Stimulated activated effector memory CD8-positive, alpha-beta T cell treated with anti-CD3 and anti-CD28 coated beads, Interleukin-12 subunit alpha, Interleukin-12 subunit beta, amount 100 ng/mL, for 72 hours (primary cell): ENCODE results near the gene PELI2.

Source experiments
- ATAC-seq: fragments of 150-1000 bp; cut with Tn5 transposase; 2 replicates; pipeline ENCODE4 v1.10.0; 2021
- DNase-seq, 2 donors: peaks; one replicate each; pipeline ENCODE4 v3.0.0; 2021 to 2022; ENCODE audit warnings: low spot score in 2 of 2
- H3K27ac Mint-ChIP-seq: one replicate; pipeline ENCODE4 v1.8.0; 2022; ENCODE audit warnings: mild to moderate bottlenecking, mixed read lengths
- H3K36me3 Mint-ChIP-seq: one replicate; pipeline ENCODE4 v1.8.0; 2022; ENCODE audit warnings: mild to moderate bottlenecking, mixed read lengths
- H3K4me1 Mint-ChIP-seq: one replicate; pipeline ENCODE4 v1.8.0; 2022; ENCODE audit warnings: mixed read lengths
- H3K4me3 Mint-ChIP-seq: one replicate; pipeline ENCODE4 v1.8.0; 2022; ENCODE audit warnings: mild to moderate bottlenecking, mixed read lengths
- H3K9me3 Mint-ChIP-seq: one replicate; pipeline ENCODE4 v1.8.0; 2022; ENCODE audit warnings: mixed read lengths

The PELI2 gene

DNA sequence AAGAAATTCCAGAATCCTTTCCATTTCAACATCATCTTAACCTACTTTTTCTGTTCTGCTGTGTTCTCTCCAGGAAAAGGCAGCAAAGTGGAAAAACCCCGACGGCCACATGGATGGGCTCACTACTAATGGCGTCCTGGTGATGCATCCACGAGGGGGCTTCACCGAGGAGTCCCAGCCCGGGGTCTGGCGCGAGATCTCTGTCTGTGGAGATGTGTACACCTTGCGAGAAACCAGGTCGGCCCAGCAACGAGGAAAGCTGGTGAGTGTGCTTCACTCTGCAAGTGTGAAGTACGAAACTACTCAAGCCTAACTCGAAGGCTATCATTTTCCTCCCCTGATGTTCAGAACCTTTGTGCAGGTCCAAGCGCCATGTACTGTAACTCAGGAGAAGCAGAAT, 172.0 kb downstream of the PELI2 start:
- Mint-ChIP-seq H3K4me1 (peaks cover 1% of the 10 kb centered on the region), H3K36me3 (peaks cover 6% of the 10 kb centered on the region), H3K4me3 (no peak overlapping the region), H3K27ac (peak overlapping the region; percentile 12), H3K9me3 (no peaks in the 10 kb centered on the region)
- no peak for ATAC-seq
- DNase-seq = no peak

DNA sequence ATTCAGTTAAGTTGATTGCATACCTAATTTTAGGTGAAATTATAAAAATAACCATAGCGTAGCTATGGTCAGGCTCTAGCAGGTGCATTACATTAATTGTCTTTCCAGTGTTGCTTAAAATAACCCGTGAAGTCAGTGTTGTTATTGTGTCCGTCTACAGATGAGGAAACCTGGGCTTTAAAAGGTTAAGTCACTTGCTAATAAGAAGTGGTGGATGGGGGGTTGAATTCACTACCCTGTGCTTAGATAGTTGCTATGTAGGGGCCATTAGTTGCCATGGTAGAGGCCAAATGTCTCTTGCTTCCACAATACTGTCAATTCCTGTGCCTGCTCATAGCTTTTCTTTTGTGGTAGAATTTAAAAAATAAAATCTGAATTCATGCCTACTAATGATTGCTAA, 174.8 kb downstream of the PELI2 start:
- Mint-ChIP-seq H3K9me3 (no peaks in the 10 kb centered on the region), H3K36me3 (peaks cover 6% of the 10 kb centered on the region), H3K27ac (no peak overlapping the region), H3K4me3 (no peak overlapping the region), H3K4me1 (peaks cover 5% of the 10 kb centered on the region)
- no peak for DNase-seq
- no peak for ATAC-seq

DNA sequence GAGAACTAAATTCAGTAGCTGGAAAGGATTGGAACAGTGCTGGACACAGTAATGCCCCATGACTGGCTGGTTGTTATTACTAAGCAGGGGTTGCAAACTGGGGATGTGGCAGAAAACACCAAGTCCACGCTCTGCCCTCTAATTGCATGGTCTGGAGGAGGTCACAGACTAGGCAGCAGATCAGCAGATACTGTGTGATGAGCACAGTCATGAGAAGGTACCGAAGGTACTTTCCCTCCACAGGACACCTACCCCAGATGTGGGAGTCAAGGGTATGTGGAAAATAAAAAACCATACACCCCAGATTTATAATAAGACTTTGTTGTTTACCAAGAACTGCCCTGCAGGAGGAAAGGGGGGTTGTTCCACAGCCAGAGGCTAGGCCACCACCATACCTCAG, 175.3 kb downstream of the PELI2 start:
- no peaks in the 10 kb centered on the region for H3K9me3 Mint-ChIP-seq
- no peak overlapping the region for H3K4me3 Mint-ChIP-seq
- no peak overlapping the region for H3K27ac Mint-ChIP-seq
- peaks cover 6% of the 10 kb centered on the region for H3K36me3 Mint-ChIP-seq
- ATAC-seq (peak; percentile 62), DNase-seq (no peak)
- H3K4me1 Mint-ChIP-seq = peaks cover 5% of the 10 kb centered on the region

DNA sequence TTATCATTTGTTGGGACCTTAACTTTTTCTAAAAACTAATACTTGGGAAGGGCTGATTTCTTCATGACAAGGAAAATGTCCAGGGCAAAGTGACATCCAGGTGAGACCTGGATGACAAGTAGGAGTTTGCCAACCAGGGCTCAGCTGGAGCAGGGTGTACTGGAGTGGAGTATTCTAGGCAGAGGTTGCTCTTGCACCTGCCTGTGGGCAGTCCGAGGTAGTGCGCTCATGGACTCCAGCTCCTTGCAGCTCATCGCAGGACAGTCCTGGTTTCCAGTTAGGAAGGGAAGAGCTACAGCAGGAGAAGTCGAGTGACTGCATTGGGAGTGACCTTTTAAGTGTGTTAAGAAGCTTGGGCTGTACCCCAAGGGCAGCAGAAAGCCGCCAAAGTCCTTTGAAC, 175.9 kb downstream of the PELI2 start:
- Mint-ChIP-seq H3K9me3 (no peaks in the 10 kb centered on the region), H3K4me3 (no peak overlapping the region), H3K27ac (no peak overlapping the region), H3K4me1 (peaks cover 5% of the 10 kb centered on the region), H3K36me3 (peaks cover 4% of the 10 kb centered on the region)
- ATAC-seq (peak; percentile 62), DNase-seq (no peak)

DNA sequence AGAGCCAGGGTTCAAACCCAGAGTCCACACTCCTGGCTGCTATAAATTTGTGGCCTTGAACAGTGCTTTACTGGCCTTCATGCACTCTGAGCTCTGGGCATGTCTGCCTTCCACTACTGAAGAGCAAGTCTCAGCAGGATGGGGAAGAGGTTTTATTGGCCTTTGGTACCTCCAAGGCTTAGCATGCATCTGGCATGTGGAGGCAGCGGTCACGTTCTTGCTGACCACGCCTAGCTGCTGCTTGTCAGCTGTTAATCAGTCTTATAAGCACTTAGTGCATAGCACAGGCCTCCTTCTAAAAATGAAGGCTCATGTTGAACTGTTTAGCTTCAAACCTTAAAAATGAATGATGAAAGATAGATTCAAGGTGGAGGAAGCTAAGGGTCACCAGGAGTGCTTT, 177.5 kb downstream of the PELI2 start:
- Mint-ChIP-seq H3K27ac (no peak overlapping the region), H3K4me3 (no peak overlapping the region), H3K4me1 (peaks cover 5% of the 10 kb centered on the region), H3K9me3 (no peaks in the 10 kb centered on the region), H3K36me3 (no peaks in the 10 kb centered on the region)
- ATAC-seq (no peak), DNase-seq (no peak)

DNA sequence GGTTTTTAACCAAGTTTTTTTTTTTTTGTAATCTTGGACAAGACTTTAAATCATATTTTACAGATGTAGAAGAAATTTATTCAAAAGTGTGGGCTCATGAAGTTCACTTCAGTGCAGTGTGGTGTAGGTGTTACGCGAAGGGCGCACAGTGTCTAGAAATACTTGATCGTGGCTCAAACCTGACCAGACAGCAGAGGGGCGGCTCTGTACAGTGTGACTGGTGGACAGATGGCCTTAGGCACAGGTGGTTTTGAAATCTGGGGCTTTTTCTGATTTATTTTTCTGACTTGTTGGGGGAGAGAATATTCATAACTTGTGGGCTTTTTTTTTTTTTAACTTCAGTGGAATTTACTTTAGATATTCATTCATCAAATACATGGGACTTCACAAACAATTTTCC, 179.2 kb downstream of the PELI2 start:
- Mint-ChIP-seq H3K4me3 (no peak overlapping the region), H3K4me1 (peaks cover 5% of the 10 kb centered on the region), H3K36me3 (no peaks in the 10 kb centered on the region), H3K9me3 (no peaks in the 10 kb centered on the region), H3K27ac (no peak overlapping the region)
- ATAC-seq (no peak), DNase-seq (no peak)

DNA sequence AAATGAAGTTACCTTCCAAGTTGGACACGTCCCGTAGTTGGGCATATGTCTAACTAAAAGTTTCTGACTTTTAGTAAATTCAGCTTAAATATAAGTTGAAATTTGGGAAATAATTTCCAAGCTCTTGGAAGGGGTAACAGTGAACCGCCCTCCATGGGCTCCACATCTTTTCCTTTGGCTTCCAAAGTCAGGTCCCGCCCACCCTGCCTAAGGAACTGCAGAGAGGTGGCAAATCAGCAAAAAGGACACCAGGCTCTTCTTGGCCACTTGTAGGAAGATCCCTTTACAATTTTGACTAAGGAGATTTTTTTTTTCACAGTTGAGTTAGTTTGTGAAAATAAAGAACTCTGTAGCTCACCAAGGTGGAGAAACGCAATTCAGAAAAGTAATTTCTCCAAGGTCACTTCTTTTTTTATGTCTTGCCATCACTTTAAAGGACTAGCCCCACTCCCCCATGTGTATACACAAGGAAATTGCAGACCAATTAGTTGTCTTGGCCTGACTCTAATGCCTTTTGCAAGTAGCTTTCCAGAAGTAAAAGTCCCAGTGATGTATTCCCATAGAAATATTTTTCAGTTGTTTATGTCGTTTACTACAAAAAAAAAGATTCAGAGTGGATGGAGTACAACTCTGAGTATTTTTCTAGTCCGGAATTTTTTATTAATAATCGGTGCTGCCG, 181.2 kb downstream of the PELI2 start:
- no peak for ATAC-seq
- peaks cover 5% of the 10 kb centered on the region for H3K4me1 Mint-ChIP-seq
- no peak overlapping the region for H3K4me3 Mint-ChIP-seq
- no peak overlapping the region for H3K27ac Mint-ChIP-seq
- no peak for DNase-seq
- H3K36me3 Mint-ChIP-seq = no peaks in the 10 kb centered on the region
- no peaks in the 10 kb centered on the region for H3K9me3 Mint-ChIP-seq

DNA sequence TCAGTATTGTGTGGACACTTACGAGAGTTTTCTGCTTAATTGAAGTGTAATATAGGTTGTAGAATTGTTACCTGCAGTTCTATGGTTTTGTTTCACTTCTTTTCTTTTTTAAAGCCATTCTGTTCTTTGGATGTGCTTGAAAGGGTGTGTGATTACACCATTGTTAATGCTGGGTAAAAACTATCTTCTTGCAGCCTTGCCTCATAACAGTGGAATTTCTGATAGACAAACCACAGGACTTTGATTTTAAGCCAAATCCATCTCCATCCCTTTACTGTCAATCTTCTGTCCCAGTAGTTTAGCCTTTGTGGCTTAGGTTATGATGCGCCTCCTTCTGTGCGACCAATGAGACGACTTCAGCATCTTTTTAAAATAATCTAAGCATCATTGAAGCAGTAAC, 182.3 kb downstream of the PELI2 start:
- Mint-ChIP-seq H3K36me3 (no peaks in the 10 kb centered on the region), H3K4me3 (no peak overlapping the region), H3K9me3 (no peaks in the 10 kb centered on the region), H3K4me1 (peaks cover under 1% of the 10 kb centered on the region), H3K27ac (no peak overlapping the region)
- DNase-seq = no peak
- ATAC-seq = no peak

DNA sequence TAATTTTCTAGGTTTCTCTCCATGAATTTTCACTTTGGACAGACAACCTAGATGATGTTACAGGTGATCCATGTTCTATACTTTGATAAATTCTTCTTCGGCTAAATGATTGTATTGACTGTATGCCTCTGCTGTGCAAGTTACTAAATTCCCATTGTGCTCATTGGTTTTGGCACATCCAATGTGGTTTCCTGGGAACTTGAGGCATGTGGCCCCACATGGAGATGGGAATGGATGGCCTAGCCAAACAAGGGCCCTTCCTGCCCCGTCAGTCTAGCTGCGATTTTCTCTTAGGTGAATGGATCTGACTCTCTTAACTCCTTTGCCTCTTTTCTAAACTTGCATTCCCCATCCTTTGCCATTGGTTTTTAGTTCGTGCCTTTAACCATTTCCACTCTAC, 186.2 kb downstream of the PELI2 start:
- no peak for ATAC-seq
- Mint-ChIP-seq H3K9me3 (no peaks in the 10 kb centered on the region), H3K4me1 (no peaks in the 10 kb centered on the region), H3K4me3 (no peak overlapping the region), H3K27ac (no peak overlapping the region), H3K36me3 (no peaks in the 10 kb centered on the region)
- DNase-seq = no peak

DNA sequence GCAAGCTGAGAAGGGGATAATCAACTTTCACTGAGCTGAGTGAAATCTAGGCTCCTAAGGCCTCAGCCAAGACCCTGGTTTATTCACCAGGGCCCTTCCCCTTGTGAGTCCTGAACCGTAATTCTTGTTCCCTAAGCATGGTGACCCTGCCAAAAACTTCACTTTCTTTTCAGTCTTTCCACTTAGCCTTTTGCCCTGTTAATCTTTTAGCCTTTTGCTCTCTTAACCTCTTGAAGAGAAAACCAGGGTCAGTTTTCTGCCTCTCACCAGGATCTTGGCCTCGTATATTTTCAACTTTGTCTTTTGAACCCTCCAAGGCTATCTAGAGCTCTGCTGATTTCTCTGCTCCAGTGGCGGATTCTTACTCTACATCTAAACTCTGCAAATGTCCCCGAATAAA, 191.0 kb downstream of the PELI2 start:
- Mint-ChIP-seq H3K9me3 (no peaks in the 10 kb centered on the region), H3K4me3 (no peak overlapping the region), H3K36me3 (no peaks in the 10 kb centered on the region), H3K4me1 (no peaks in the 10 kb centered on the region), H3K27ac (no peak overlapping the region)
- DNase-seq = no peak
- ATAC-seq = no peak

DNA sequence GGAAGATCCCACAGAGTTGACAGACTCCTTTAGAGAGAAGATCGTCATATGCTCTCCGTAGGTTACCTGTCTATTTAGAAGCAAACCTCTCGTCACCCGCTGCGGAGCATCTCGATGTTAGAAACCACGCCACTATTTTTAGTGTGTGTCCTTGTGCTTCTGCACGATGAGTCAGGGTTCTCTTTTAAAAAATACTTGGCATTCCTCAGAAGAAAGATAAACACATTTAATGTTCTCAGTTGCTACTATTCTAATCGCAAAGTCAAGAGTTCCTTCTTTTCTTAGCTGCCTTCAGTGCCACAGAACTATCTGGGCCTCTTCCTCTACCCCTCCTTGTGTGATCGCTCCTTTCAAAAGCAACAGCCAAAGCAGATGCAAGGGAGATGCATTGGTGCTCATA, 192.4 kb downstream of the PELI2 start:
- Mint-ChIP-seq H3K27ac (no peak overlapping the region), H3K4me3 (no peak overlapping the region), H3K9me3 (no peaks in the 10 kb centered on the region), H3K4me1 (no peaks in the 10 kb centered on the region), H3K36me3 (no peaks in the 10 kb centered on the region)
- ATAC-seq (no peak), DNase-seq (no peak)

DNA sequence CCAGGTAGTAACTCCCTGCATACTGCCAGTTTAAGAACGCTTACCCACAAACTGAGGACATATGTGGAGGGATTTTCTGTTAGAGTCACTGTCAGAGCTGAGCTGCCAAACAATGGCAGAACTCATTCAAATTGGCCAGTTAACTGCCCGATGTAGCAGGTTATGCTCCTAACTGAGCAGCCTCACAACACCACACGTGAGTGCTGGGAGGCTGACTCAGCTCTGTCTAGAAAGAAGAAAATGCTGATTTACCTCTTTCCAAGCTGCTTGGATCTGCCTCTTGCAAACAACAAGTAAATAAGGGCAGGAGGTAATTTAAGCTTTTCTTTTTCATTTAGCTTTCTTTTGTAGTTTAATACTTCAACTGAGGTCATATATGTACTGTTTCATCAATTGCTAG, 195.6 kb downstream of the PELI2 start:
- no peak for ATAC-seq
- Mint-ChIP-seq H3K9me3 (no peaks in the 10 kb centered on the region), H3K4me1 (no peaks in the 10 kb centered on the region), H3K36me3 (no peaks in the 10 kb centered on the region), H3K27ac (no peak overlapping the region), H3K4me3 (no peak overlapping the region)
- no peak for DNase-seq

DNA sequence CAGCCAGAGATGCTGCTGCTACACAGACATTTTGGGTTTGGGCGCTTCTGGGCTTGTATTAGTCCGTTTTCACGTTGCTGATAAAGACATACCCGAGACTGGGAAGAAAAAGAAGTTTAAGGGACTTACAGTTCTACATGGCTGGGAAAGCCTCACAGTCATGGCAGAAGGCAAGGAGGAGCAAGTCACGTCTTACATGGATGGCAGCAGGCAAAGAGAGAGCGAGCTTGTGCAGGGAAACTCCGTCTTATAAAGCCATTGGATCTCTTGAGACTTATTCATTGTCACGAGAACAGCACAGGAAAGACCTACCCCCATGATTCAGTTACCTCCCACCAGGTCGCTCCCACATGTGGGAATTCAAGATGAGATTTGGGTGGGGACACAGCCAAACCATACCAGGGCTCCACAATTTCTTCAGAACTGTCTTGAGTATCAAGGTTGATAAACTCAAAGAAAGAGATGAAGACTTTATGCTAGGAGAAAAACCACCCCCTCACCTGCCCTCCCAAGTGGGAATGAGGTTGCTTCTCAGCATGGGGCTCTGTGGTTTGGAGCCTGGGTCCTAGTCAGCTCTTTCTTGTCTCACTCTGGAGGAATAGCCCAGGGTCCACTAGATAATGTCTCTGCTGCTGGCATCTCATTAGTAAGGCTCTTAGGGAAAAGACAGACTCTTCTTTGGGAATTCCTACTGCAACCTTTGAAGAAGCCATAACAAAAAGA, 200.3 kb downstream of the PELI2 start:
- DNase-seq (no peak), ATAC-seq (no peak)
- Mint-ChIP-seq H3K4me1 (no peaks in the 10 kb centered on the region), H3K9me3 (no peaks in the 10 kb centered on the region), H3K27ac (no peak overlapping the region), H3K36me3 (no peaks in the 10 kb centered on the region), H3K4me3 (no peak overlapping the region)

DNA sequence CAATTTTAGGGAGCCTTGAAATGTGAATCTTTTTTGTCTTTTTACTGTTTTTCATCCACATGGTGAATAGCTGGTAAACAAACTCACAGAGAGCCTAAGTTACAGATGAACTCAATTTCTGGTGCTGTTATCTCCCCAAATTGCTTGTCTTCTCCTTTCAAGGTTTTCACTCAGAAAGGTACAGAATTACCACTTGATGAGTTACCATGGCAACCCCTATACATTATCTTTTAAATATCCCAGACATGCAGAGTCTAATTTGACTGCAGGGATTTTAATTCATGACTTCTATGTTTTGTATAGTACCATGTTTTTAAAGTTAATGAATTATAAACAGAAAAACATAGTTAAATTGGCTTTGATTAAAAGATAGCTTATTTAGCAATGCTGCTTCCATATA, 203.7 kb downstream of the PELI2 start:
- H3K27ac Mint-ChIP-seq = no peak overlapping the region
- H3K36me3 Mint-ChIP-seq = no peaks in the 10 kb centered on the region
- no peak for ATAC-seq
- no peak for DNase-seq
- H3K9me3 Mint-ChIP-seq = no peaks in the 10 kb centered on the region
- no peaks in the 10 kb centered on the region for H3K4me1 Mint-ChIP-seq
- no peak overlapping the region for H3K4me3 Mint-ChIP-seq

DNA sequence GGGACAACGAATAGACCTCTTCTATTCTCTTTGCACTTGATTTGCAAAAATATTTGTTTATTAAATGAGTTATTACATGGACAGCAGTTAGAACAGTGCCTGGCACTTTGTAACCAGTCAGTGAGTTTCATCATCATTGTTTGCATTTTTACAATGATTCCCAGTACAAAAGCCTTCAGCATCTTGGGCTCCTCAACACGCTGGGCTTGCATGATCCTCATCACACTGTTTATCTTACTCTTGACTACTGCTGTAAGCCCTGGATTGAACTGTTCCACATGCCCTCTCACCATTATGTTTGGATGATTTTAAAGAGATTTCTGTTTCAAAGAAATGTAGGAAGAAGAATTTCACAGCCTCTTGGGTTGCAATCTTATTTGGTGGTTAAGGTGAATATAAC, 204.3 kb downstream of the PELI2 start:
- Mint-ChIP-seq H3K27ac (no peak overlapping the region), H3K9me3 (no peaks in the 10 kb centered on the region), H3K4me3 (no peak overlapping the region), H3K36me3 (no peaks in the 10 kb centered on the region), H3K4me1 (no peaks in the 10 kb centered on the region)
- DNase-seq (no peak), ATAC-seq (no peak)

DNA sequence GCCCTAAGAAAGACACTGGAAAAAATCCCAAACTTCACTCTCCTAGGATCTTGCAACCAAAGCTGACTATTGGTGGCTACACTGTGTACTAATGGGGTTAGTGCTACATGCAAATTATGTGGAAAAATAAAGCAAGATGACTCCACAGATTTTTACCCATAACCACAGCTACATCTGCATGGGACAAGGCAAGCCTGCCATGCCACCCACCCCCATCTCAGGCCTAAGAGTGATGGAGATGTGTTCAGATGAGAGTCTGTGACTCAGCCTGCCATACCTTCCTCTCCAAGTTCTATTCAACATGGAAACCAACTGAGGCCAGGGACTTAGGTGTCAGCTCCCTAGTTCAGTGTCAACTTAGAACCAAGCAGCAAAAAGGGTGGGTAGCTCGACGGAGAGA, 206.2 kb downstream of the PELI2 start:
- no peak overlapping the region for H3K4me3 Mint-ChIP-seq
- ATAC-seq = no peak

More for the DNA sequence above, 206.2 kb downstream of the PELI2 start:
- H3K4me1 Mint-ChIP-seq = no peaks in the 10 kb centered on the region
- DNase-seq = no peak
- no peaks in the 10 kb centered on the region for H3K9me3 Mint-ChIP-seq
- no peaks in the 10 kb centered on the region for H3K36me3 Mint-ChIP-seq
- no peak overlapping the region for H3K27ac Mint-ChIP-seq
